ENCODE data around the gene GPR161. TPM values are rescaled to one million over a fixed set of nuclear protein-coding genes. Genes with fewer than 3 reads are reported as not detected.

GPR161 gene
- total RNA-seq, 1 donor from 2014 or later, result 0.04 TPM

- no peak for ATAC-seq (ENCODE audit: low read depth)
- ChIA-PET POLR2A (no interaction called here), CTCF (no interaction called here)
- no peak for TF ChIP-seq CTCF (IDR thresholded peaks at IDR 0.05)
- no peak for DNase-seq
- H3K9me3 Mint-ChIP-seq, result no peaks in the 10 kb centered on the region
- H3K4me1 Mint-ChIP-seq, result no peaks in the 10 kb centered on the region
- H3K4me3 Mint-ChIP-seq, result no peak overlapping the region
- no peaks in the 10 kb centered on the region for H3K36me3 Mint-ChIP-seq (ENCODE audit: low read depth)
- no peak overlapping the region for H3K27ac Mint-ChIP-seq
- no peaks in the 10 kb centered on the region for H3K27me3 Mint-ChIP-seq
- intact Hi-C loops (cut with micrococcal nuclease), result no loop called here
These were observed 38.7 kb downstream of the GPR161 start for GRCh38 chr1:168097921-168098528.

- CTCF ChIA-PET, result no interaction called here
- H3K27me3 Mint-ChIP-seq, result no peaks in the 10 kb centered on the region
- H3K27ac Mint-ChIP-seq, result no peak overlapping the region
- H3K4me3 Mint-ChIP-seq, result no peak overlapping the region
- DNase-seq, result no peak
- POLR2A ChIA-PET, result no interaction called here
- no peak for TF ChIP-seq CTCF (IDR thresholded peaks at IDR 0.05)
- H3K9me3 Mint-ChIP-seq, result no peaks in the 10 kb centered on the region
- intact Hi-C loops (cut with micrococcal nuclease), result no loop called here
- no peak for ATAC-seq (ENCODE audit: low read depth)
- H3K4me1 Mint-ChIP-seq, result no peaks in the 10 kb centered on the region
- no peaks in the 10 kb centered on the region for H3K36me3 Mint-ChIP-seq (ENCODE audit: low read depth)
These were observed 40.2 kb downstream of the GPR161 start for GRCh38 chr1:168096296-168097165.

DNA sequence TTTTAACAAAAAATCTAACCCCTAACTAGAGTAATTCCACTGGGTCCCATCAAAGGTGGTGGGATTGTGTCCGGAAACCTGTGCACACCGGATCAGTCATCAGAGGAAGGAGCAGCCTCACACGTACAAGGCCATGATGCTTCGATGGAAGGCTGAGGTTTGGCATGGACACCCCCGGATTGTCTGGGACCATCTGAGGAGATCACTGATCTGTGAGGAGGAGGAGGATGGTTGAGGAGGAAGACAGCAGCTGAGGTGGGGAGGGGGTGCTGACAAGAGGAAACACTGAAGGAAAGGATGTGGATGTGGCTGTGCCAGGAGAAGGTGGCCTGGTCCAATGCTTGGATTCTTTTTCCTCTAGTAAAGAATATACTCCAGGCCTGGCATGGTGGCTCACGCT is 41.3 kb downstream of the GPR161 start:
- CTCF ChIA-PET, result no interaction called here

GRCh38 chr1:168093616-168094015 is 43.1 kb downstream of the GPR161 start:
- no peak for DNase-seq
- intact Hi-C loops (cut with micrococcal nuclease), result no loop called here
- H3K4me1 Mint-ChIP-seq, result no peaks in the 10 kb centered on the region
- no peaks in the 10 kb centered on the region for H3K36me3 Mint-ChIP-seq (ENCODE audit: low read depth)
- POLR2A ChIA-PET, result interaction anchor here (0.6 kb wide), 1 partner anchor 11 kb away, joined by 4 read pairs; no protein-coding TSS in a partner anchor
- no peak overlapping the region for H3K27ac Mint-ChIP-seq
- H3K9me3 Mint-ChIP-seq, result no peaks in the 10 kb centered on the region
- CTCF ChIA-PET, result interaction anchor here (3.7 kb wide), 1 partner anchor 11 kb away, joined by 13 read pairs; no protein-coding TSS in a partner anchor
- H3K4me3 Mint-ChIP-seq, result no peak overlapping the region
- TF ChIP-seq CTCF (IDR thresholded peaks at IDR 0.05), result no peak
- ATAC-seq (ENCODE audit: low read depth), result no peak
- no peaks in the 10 kb centered on the region for H3K27me3 Mint-ChIP-seq

More for the DNA sequence above, 41.3 kb downstream of the GPR161 start:
- no peaks in the 10 kb centered on the region for H3K9me3 Mint-ChIP-seq
- H3K4me1 Mint-ChIP-seq, result no peaks in the 10 kb centered on the region
- H3K4me3 Mint-ChIP-seq, result no peak overlapping the region
- no peaks in the 10 kb centered on the region for H3K27me3 Mint-ChIP-seq
- no peak for TF ChIP-seq CTCF (IDR thresholded peaks at IDR 0.05)
- no peaks in the 10 kb centered on the region for H3K36me3 Mint-ChIP-seq (ENCODE audit: low read depth)
- H3K27ac Mint-ChIP-seq, result no peak overlapping the region
- intact Hi-C loops (cut with micrococcal nuclease), result no loop called here
- ATAC-seq (ENCODE audit: low read depth) (no peak), DNase-seq (no peak)
- POLR2A ChIA-PET, result interaction anchor here (0.7 kb wide), 1 partner anchor 17 kb away, joined by 10 read pairs; no protein-coding TSS in a partner anchor
